MCF 10A (cell line): ENCODE data around the gene MAP1LC3C. TPM values are rescaled to one million over a fixed set of nuclear protein-coding genes. Genes with fewer than 3 reads are reported as not detected.

ENCODE experiments used
- BruUV-seq: library from RNA; stranded (reverse); fragments of 400-500 nt; replicated peaks from 2 replicates; lab custom pipeline; 2021; lab: Mats Ljungman, UMichigan
- CTCF ChIA-PET: fragments of 300-600 bp; sonication (Branson Sonifier 250); formaldehyde crosslinking; extraction: SDS; loops from one replicate; lab custom pipeline; 2021; ENCODE audit warnings: antibody characterized with exemption, inconsistent platforms; lab: Yijun Ruan, JAX
- POLR2A ChIA-PET: fragments of 300-600, 350-650 bp; sonication (Branson Sonifier 250); formaldehyde crosslinking; extraction: SDS; loops from one replicate; lab custom pipeline; 2020; ENCODE audit warnings: antibody characterized with exemption, inconsistent platforms; lab: Yijun Ruan, JAX
- DNase-seq: peaks from one replicate; pipeline ENCODE4 v3.0.0-alpha.2; 2018; ENCODE audit not compliant: unreplicated experiment
- H3K27ac Mint-ChIP-seq: one replicate; pipeline ENCODE4 v1.8.0; 2022; ENCODE audit warnings: mild to moderate bottlenecking, low read depth, mixed read lengths; ENCODE audit not compliant: unreplicated experiment
- H3K27me3 Mint-ChIP-seq: one replicate; pipeline ENCODE4 v1.8.0; 2022; ENCODE audit warnings: mixed read lengths; ENCODE audit not compliant: insufficient read depth, unreplicated experiment
- H3K36me3 Mint-ChIP-seq: one replicate; pipeline ENCODE4 v1.8.0; 2022; ENCODE audit warnings: mild to moderate bottlenecking, moderate library complexity, mixed read lengths; ENCODE audit not compliant: insufficient read depth, unreplicated experiment
- H3K4me1 Mint-ChIP-seq: one replicate; pipeline ENCODE4 v1.8.0; 2022; ENCODE audit warnings: mixed read lengths; ENCODE audit not compliant: insufficient read depth, unreplicated experiment
- H3K4me3 Mint-ChIP-seq: one replicate; pipeline ENCODE4 v1.8.0; 2022; ENCODE audit warnings: mild to moderate bottlenecking, moderate library complexity, mixed read lengths; ENCODE audit not compliant: unreplicated experiment
- H3K9me3 Mint-ChIP-seq: one replicate; pipeline ENCODE4 v1.8.0; 2022; ENCODE audit warnings: mixed read lengths; ENCODE audit not compliant: unreplicated experiment
- intact Hi-C: fragments of 100-400 bp; cut with micrococcal nuclease; formaldehyde crosslinking; loops from 2 replicates; pipeline ENCODE4 v1.14.1; 2022
- total RNA-seq: library from RNA; stranded (reverse); gene quantifications from 2 replicates; pipeline ENCODE4 v1.2.3, GENCODE V29; 2022
- TF ChIP-seq, protein P1 (sequence below): fragments of 200-600 bp; IDR thresholded peaks from one replicate; pipeline ENCODE4 v1.8.0; 2022; ENCODE audit warnings: antibody characterized with exemption, mild to moderate bottlenecking; ENCODE audit not compliant: unreplicated experiment

Gene MAP1LC3C
- total RNA-seq, 1 experiment from 2014 or later, result not detected

DNA sequence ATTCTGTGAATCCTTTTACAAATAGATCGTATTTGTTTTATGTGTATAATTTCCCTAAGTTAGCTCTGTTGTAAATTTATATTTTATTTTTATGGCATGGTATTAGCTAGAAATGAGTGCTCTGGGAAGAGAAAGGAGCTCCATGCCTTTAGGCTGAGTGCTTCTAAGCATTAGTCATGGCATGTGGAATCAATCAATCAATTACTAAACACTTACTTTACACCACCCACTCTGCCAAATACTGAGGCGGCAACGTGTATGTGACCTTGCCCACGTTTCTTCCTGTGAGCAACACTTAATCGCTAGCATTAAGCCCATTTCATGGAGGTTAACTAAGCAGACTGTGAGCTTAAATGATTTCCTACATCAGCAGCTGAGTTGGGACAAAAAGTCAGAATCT is 48.5 kb downstream of the MAP1LC3C start:
- ChIA-PET CTCF (interaction anchor here (0.7 to 1.9 kb wide), 4 partner anchors 36 to 750 kb away, joined by 3 to 9 read pairs (median 6); no protein-coding TSS in a partner anchor), POLR2A (interaction anchor here (0.8 kb wide), 1 partner anchor 10 kb away, joined by 3 read pairs; no protein-coding TSS in a partner anchor)
- Mint-ChIP-seq H3K4me1 (peaks cover 5% of the 10 kb centered on the region), H3K9me3 (no peaks in the 10 kb centered on the region), H3K36me3 (no peaks in the 10 kb centered on the region), H3K27me3 (no peaks in the 10 kb centered on the region), H3K27ac (no peak overlapping the region), H3K4me3 (no peak overlapping the region)
- intact Hi-C loops, result no loop called here
- TF ChIP-seq, protein P1, sequence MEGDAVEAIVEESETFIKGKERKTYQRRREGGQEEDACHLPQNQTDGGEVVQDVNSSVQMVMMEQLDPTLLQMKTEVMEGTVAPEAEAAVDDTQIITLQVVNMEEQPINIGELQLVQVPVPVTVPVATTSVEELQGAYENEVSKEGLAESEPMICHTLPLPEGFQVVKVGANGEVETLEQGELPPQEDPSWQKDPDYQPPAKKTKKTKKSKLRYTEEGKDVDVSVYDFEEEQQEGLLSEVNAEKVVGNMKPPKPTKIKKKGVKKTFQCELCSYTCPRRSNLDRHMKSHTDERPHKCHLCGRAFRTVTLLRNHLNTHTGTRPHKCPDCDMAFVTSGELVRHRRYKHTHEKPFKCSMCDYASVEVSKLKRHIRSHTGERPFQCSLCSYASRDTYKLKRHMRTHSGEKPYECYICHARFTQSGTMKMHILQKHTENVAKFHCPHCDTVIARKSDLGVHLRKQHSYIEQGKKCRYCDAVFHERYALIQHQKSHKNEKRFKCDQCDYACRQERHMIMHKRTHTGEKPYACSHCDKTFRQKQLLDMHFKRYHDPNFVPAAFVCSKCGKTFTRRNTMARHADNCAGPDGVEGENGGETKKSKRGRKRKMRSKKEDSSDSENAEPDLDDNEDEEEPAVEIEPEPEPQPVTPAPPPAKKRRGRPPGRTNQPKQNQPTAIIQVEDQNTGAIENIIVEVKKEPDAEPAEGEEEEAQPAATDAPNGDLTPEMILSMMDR, result no peak
- DNase-seq, result peak; percentile 42
- BruUV-seq, result no TSS peak

GRCh38 chr1:241947354-241947753 is 51.5 kb downstream of the MAP1LC3C start:
- H3K27ac Mint-ChIP-seq, result no peak overlapping the region
- ChIA-PET CTCF (interaction anchor here (0.6 to 1.3 kb wide), 3 partner anchors 50 to 56 kb away, joined by 3 to 8 read pairs (median 4); no protein-coding TSS in a partner anchor), POLR2A (no interaction called here)
- H3K4me1 Mint-ChIP-seq, result peaks cover 5% of the 10 kb centered on the region
- TF ChIP-seq, protein P1, result no peak
- peak; percentile 44 for DNase-seq
- no peaks in the 10 kb centered on the region for H3K36me3 Mint-ChIP-seq
- intact Hi-C loops, result no loop called here
- no TSS peak for BruUV-seq
- H3K9me3 Mint-ChIP-seq, result no peaks in the 10 kb centered on the region
- no peak overlapping the region for H3K4me3 Mint-ChIP-seq
- H3K27me3 Mint-ChIP-seq, result no peaks in the 10 kb centered on the region

Other genes with a start within 250 kb of the MAP1LC3C start
- gene EXO1, start 150.9 kb downstream of the MAP1LC3C start, total RNA-seq, result 7.3 and 17.5 TPM in 2 replicates
- not detected in 2 replicates for gene BECN2, start 41.3 kb downstream of the MAP1LC3C start, total RNA-seq